ENCODE measurements around the gene CDCP1. TPM values are rescaled to one million over a fixed set of nuclear protein-coding genes. Genes with fewer than 3 reads are reported as not detected.

Gene CDCP1
- total RNA-seq, 4 donors from 2014 or later = 2.5 to 4.9 (median 4.2) TPM

- Histone ChIP-seq H3K9me3 (no peaks in the 10 kb centered on the region), H3K27me3 (no peaks in the 10 kb centered on the region), H3K27ac (no peak overlapping the region), H3K4me1 (no peaks in the 10 kb centered on the region), H3K36me3 (no peaks in the 10 kb centered on the region), H3K4me3 (no peak overlapping the region)
- WGBS, 2 donors (ENCODE audit: low coverage in 1 of 2) = 74 to 80% methylated on average over 3 to 11 of the region's 11 CpGs
- TF ChIP-seq POLR2AphosphoS5 (IDR thresholded peaks at IDR 0.05) (no peak), EP300 (IDR thresholded peaks at IDR 0.05) (no peak), CTCF (IDR thresholded peaks at IDR 0.05) (no peak), POLR2A (IDR thresholded peaks at IDR 0.05) (no peak)
- no peak for ATAC-seq
These were observed 70.2 kb downstream of the CDCP1 start for GRCh38 chr3:45075821-45076625.

- H3K4me3 ChIP-seq = no peak overlapping the region
- H3K4me1 ChIP-seq = no peaks in the 10 kb centered on the region
- TF ChIP-seq CTCF (IDR thresholded peaks at IDR 0.05) (no peak), EP300 (IDR thresholded peaks at IDR 0.05) (no peak), POLR2A (IDR thresholded peaks at IDR 0.05) (no peak), POLR2AphosphoS5 (IDR thresholded peaks at IDR 0.05) (no peak)
- no peak overlapping the region for H3K27ac ChIP-seq
- ATAC-seq = no peak
- H3K9me3 ChIP-seq = no peaks in the 10 kb centered on the region
- H3K36me3 ChIP-seq = no peaks in the 10 kb centered on the region
- no peaks in the 10 kb centered on the region for H3K27me3 ChIP-seq
These were observed 75.1 kb downstream of the CDCP1 start for GRCh38 chr3:45071075-45071474.

GRCh38 chr3:45067941-45068340 is 78.2 kb downstream of the CDCP1 start:
- no peaks in the 10 kb centered on the region for H3K9me3 ChIP-seq
- no peaks in the 10 kb centered on the region for H3K27me3 ChIP-seq
- no peak for ATAC-seq
- WGBS, 2 donors (ENCODE audit: low coverage in 1 of 2) = 29 to 88% methylated on average over 2 to 3 of the region's 3 CpGs
- no peaks in the 10 kb centered on the region for H3K4me1 ChIP-seq
- no peaks in the 10 kb centered on the region for H3K36me3 ChIP-seq
- TF ChIP-seq POLR2A (IDR thresholded peaks at IDR 0.05) = no peak
- no peak for TF ChIP-seq CTCF (IDR thresholded peaks at IDR 0.05)
- TF ChIP-seq EP300 (IDR thresholded peaks at IDR 0.05) = no peak
- TF ChIP-seq POLR2AphosphoS5 (IDR thresholded peaks at IDR 0.05) = no peak
- H3K27ac ChIP-seq = no peak overlapping the region
- no peak overlapping the region for H3K4me3 ChIP-seq

GRCh38 chr3:45067486-45067885 is 78.7 kb downstream of the CDCP1 start:
- Histone ChIP-seq H3K36me3 (no peaks in the 10 kb centered on the region), H3K4me3 (no peak overlapping the region), H3K9me3 (no peaks in the 10 kb centered on the region), H3K27ac (no peak overlapping the region), H3K27me3 (no peaks in the 10 kb centered on the region), H3K4me1 (no peaks in the 10 kb centered on the region)
- no peak for ATAC-seq
- 42 to 81% methylated on average over 3 of the region's 4 CpGs for WGBS, 2 donors (ENCODE audit: low coverage in 1 of 2)
- no peak for TF ChIP-seq CTCF (IDR thresholded peaks at IDR 0.05)
- TF ChIP-seq POLR2AphosphoS5 (IDR thresholded peaks at IDR 0.05) = no peak
- TF ChIP-seq POLR2A (IDR thresholded peaks at IDR 0.05) = no peak
- no peak for TF ChIP-seq EP300 (IDR thresholded peaks at IDR 0.05)

GRCh38 chr3:45066109-45066801 is 79.9 kb downstream of the CDCP1 start:
- Histone ChIP-seq H3K9me3 (no peaks in the 10 kb centered on the region), H3K36me3 (no peaks in the 10 kb centered on the region), H3K4me3 (no peak overlapping the region), H3K27me3 (no peaks in the 10 kb centered on the region), H3K27ac (no peak overlapping the region), H3K4me1 (no peaks in the 10 kb centered on the region)
- no peak for ATAC-seq
- WGBS, 2 donors (ENCODE audit: low coverage in 1 of 2) = 79 to 100% methylated on average over 3 of the region's 3 CpGs
- TF ChIP-seq POLR2A (IDR thresholded peaks at IDR 0.05) (no peak), CTCF (IDR thresholded peaks at IDR 0.05) (no peak), EP300 (IDR thresholded peaks at IDR 0.05) (no peak), POLR2AphosphoS5 (IDR thresholded peaks at IDR 0.05) (no peak)

Data from gastroesophageal sphincter (tissue), 4 donors.